H9 (cell line): ENCODE measurements around the gene DKK3. TPM values are rescaled to one million over a fixed set of nuclear protein-coding genes. Genes with fewer than 3 reads are reported as not detected.

ENCODE experiments used
- DNase-seq: peaks from one replicate; pipeline ENCODE4 v3.0.0-alpha.2; 2017
- H2AFZ ChIP-seq: one replicate; pipeline ENCODE4 v1.6.1; 2013; ENCODE audit warnings: mild to moderate bottlenecking, low read length, control low read depth, moderate library complexity
- H2AK5ac ChIP-seq: 2 replicates; pipeline ENCODE4 v1.6.1; 2013; ENCODE audit warnings: low read length, control low read depth, mixed read lengths; ENCODE audit not compliant: insufficient read length
- H2BK120ac ChIP-seq: one replicate; pipeline ENCODE4 v1.6.1; 2013; ENCODE audit warnings: low read depth, mild to moderate bottlenecking, low read length, control low read depth, inconsistent platforms; ENCODE audit not compliant: poor library complexity, severe bottlenecking
- H2BK12ac ChIP-seq: 2 replicates; pipeline ENCODE4 v1.6.1; 2013; ENCODE audit warnings: low read length, control low read depth, mixed read lengths, low read depth; ENCODE audit not compliant: insufficient read length
- H2BK15ac ChIP-seq: 2 replicates; pipeline ENCODE4 v1.6.1; 2013; ENCODE audit warnings: low read depth, low read length, control low read depth
- H2BK20ac ChIP-seq: one replicate; pipeline ENCODE4 v1.6.1; 2013; ENCODE audit warnings: low read depth, mild to moderate bottlenecking, low read length, control low read depth, inconsistent platforms; ENCODE audit not compliant: poor library complexity, severe bottlenecking
- H2BK5ac ChIP-seq: 2 replicates; pipeline ENCODE4 v1.6.1; 2013; ENCODE audit warnings: low read length, control low read depth, mixed read lengths; ENCODE audit not compliant: insufficient read length
- H3K14ac ChIP-seq: 2 replicates; pipeline ENCODE4 v1.6.1; 2013; ENCODE audit warnings: low read length, control low read depth; ENCODE audit not compliant: insufficient read depth
- H3K18ac ChIP-seq: 2 replicates; pipeline ENCODE4 v1.6.1; 2013; ENCODE audit warnings: low read depth, mild to moderate bottlenecking, mixed read lengths, low read length, control low read depth; ENCODE audit not compliant: insufficient read length
- H3K23ac ChIP-seq: 2 replicates; pipeline ENCODE4 v1.6.1; 2013; ENCODE audit warnings: low read length, control low read depth, mixed read lengths, low read depth; ENCODE audit not compliant: insufficient read length
- H3K23me2 ChIP-seq: 2 replicates; pipeline ENCODE4 v1.6.1; 2013; ENCODE audit warnings: low read depth, mild to moderate bottlenecking, mixed read lengths, low read length, control low read depth; ENCODE audit not compliant: insufficient read length, poor library complexity, severe bottlenecking
- H3K27ac ChIP-seq: 2 replicates; pipeline ENCODE4 v1.5.1; 2013; ENCODE audit warnings: low read length, control low read depth, mixed read lengths, low read depth; ENCODE audit not compliant: insufficient read length
- H3K27me3 ChIP-seq: 2 replicates; pipeline ENCODE4 v1.6.1; 2013; ENCODE audit warnings: low read length, control low read depth, inconsistent platforms; ENCODE audit not compliant: insufficient read depth
- H3K4ac ChIP-seq: 2 replicates; pipeline ENCODE4 v1.6.1; 2013; ENCODE audit warnings: low read depth, mild to moderate bottlenecking, control low read depth, inconsistent platforms, low read length, moderate library complexity
- H3K4me1 ChIP-seq: 2 replicates; pipeline ENCODE4 v1.6.1; 2013; ENCODE audit warnings: low read length, control low read depth, inconsistent platforms; ENCODE audit not compliant: insufficient read depth
- H3K4me2 ChIP-seq: 2 replicates; pipeline ENCODE4 v1.6.1; 2013; ENCODE audit warnings: low read length, control low read depth, mixed read lengths; ENCODE audit not compliant: insufficient read length, insufficient read depth
- H3K56ac ChIP-seq: 2 replicates; pipeline ENCODE4 v1.6.1; 2013; ENCODE audit warnings: low read depth, mild to moderate bottlenecking, mixed read lengths, low read length, control low read depth; ENCODE audit not compliant: insufficient read length
- H3K79me1 ChIP-seq: 2 replicates; pipeline ENCODE4 v1.6.1; 2013; ENCODE audit warnings: low read depth, mild to moderate bottlenecking, moderate library complexity, low read length, control low read depth, inconsistent platforms; ENCODE audit not compliant: insufficient read depth, poor library complexity, severe bottlenecking
- H3K79me2 ChIP-seq: 2 replicates; pipeline ENCODE4 v1.6.1; 2013; ENCODE audit warnings: low read length, control low read depth, inconsistent platforms; ENCODE audit not compliant: insufficient read depth
- H3K9ac ChIP-seq: 2 replicates; pipeline ENCODE4 v1.6.1; 2013; ENCODE audit warnings: low read length, control low read depth, mixed read lengths; ENCODE audit not compliant: insufficient read length; ENCODE audit errors: extremely low read depth
- H3K9me3 ChIP-seq: one replicate; pipeline ENCODE4 v1.6.1; 2013; ENCODE audit warnings: low read depth, low read length, inconsistent platforms; ENCODE audit not compliant: control insufficient read depth
- H3T11ph ChIP-seq: one replicate; pipeline ENCODE4 v1.6.1; 2013; ENCODE audit warnings: mild to moderate bottlenecking, low read length, control low read depth, inconsistent platforms
- H4K20me1 ChIP-seq: one replicate; pipeline ENCODE4 v1.6.1; 2013; ENCODE audit not compliant: control insufficient read depth, insufficient read length, insufficient read depth
- H4K5ac ChIP-seq: 2 replicates; pipeline ENCODE4 v1.6.1; 2013; ENCODE audit warnings: low read depth, mild to moderate bottlenecking, mixed read lengths, low read length, control low read depth; ENCODE audit not compliant: insufficient read length
- H4K8ac ChIP-seq: replicated peaks from 2 replicates; pipeline ENCODE4 v1.6.1; 2013; ENCODE audit warnings: low read length, control low read depth, mixed read lengths, low read depth; ENCODE audit not compliant: insufficient read length
- H4K91ac ChIP-seq: 2 replicates; pipeline ENCODE4 v1.6.1; 2013; ENCODE audit warnings: low read depth, mild to moderate bottlenecking, moderate library complexity, mixed read lengths, low read length, control low read depth; ENCODE audit not compliant: insufficient read length
- H3K27ac Mint-ChIP-seq, 3 experiments: 2 replicates in 2 of 3; 3 replicates in 1 of 3; pipeline ENCODE4 v1.8.0; 2020 to 2021; ENCODE audit warnings: mixed read lengths in 3 of 3, mild to moderate bottlenecking in 1 of 3, moderate library complexity in 1 of 3
- H3K27me3 Mint-ChIP-seq: 2 replicates; pipeline ENCODE4 v1.8.0; 2021; ENCODE audit warnings: low read depth, mild to moderate bottlenecking, moderate library complexity, mixed read lengths
- H3K36me3 Mint-ChIP-seq, 3 experiments: 2 replicates in 2 of 3; 3 replicates in 1 of 3; pipeline ENCODE4 v1.8.0; 2020 to 2021; ENCODE audit warnings: low read depth in 3 of 3, mixed read lengths in 3 of 3; ENCODE audit not compliant: insufficient read depth in 1 of 3
- H3K4me1 Mint-ChIP-seq, 2 experiments: 2 replicates each; pipeline ENCODE4 v1.8.0; 2020; ENCODE audit warnings: mixed read lengths in 2 of 2
- H3K4me3 Mint-ChIP-seq, 2 experiments: 2 replicates in 1 of 2; 3 replicates in 1 of 2; pipeline ENCODE4 v1.8.0; 2020 to 2021; ENCODE audit warnings: mild to moderate bottlenecking in 2 of 2, mixed read lengths in 2 of 2, moderate library complexity in 1 of 2
- H3K9me3 Mint-ChIP-seq, 2 experiments: 2 replicates in 1 of 2; 3 replicates in 1 of 2; pipeline ENCODE4 v1.8.0; 2020; ENCODE audit warnings: mild to moderate bottlenecking in 2 of 2, mixed read lengths in 2 of 2, moderate library complexity in 1 of 2
- CTCF ChIP-seq: fragments of 200-600 bp; sonication (generic); conservative IDR thresholded peaks from 3 replicates; pipeline ENCODE4 v1.8.0; 2021; ENCODE audit warnings: antibody characterized with exemption, mild to moderate bottlenecking
- WGBS: extraction: QIAGEN DNeasy Blood & Tissue Kit; methylation state at CpG from one replicate; pipeline ENCODE4 v1.1.7; 2013; ENCODE audit warnings: missing lambda C conversion rate, low lambda C conversion rate, mixed read lengths; ENCODE audit not compliant: insufficient read length; ENCODE audit errors: extremely low coverage; 5-methylcytosine and 5-hydroxymethylcytosine counted together
- total RNA-seq: library from RNA; stranded (reverse); gene quantifications from 2 replicates; pipeline ENCODE4 v1.2.1, GENCODE V29; 2021

Gene DKK3
- total RNA-seq, 1 experiment from 2014 or later = 17.1 TPM

GRCh38 chr11:12001186-12001585 lies 7.2 kb downstream of the DKK3 start:
- Histone ChIP-seq H3K23ac (no peak overlapping the region), H3T11ph (no peak overlapping the region), H3K9me3 (no peaks in the 10 kb centered on the region), H3K79me2 (no peaks in the 10 kb centered on the region), H2AFZ (no peak overlapping the region), H3K9ac (no peak overlapping the region), H3K79me1 (no peaks in the 10 kb centered on the region), H2BK20ac (no peak overlapping the region), H4K20me1 (no peaks in the 10 kb centered on the region), H2AK5ac (no peak overlapping the region), H4K8ac (no peak overlapping the region), H3K4ac (no peak overlapping the region), H3K4me2 (no peak overlapping the region), H2BK120ac (no peak overlapping the region), H2BK5ac (no peak overlapping the region), H2BK15ac (no peak overlapping the region), H3K14ac (no peak overlapping the region), H3K27ac (no peak overlapping the region), H3K23me2 (no peaks in the 10 kb centered on the region), H2BK12ac (no peak overlapping the region), H3K18ac (no peak overlapping the region), H4K91ac (no peak overlapping the region), H3K56ac (no peak overlapping the region), H4K5ac (no peak overlapping the region), H3K4me1 (no peaks in the 10 kb centered on the region), H3K27me3 (no peaks in the 10 kb centered on the region)
- H3K27me3 Mint-ChIP-seq = no peaks in the 10 kb centered on the region
- H3K9me3 Mint-ChIP-seq = no peaks in the 10 kb centered on the region
- no peak overlapping the region for H3K4me3 Mint-ChIP-seq
- peak overlapping the region in 1 of 3 experiments; percentile 5; a peak in 1 of 7 replicates for H3K27ac Mint-ChIP-seq
- peaks cover 6 to 30% (median 14%) of the 10 kb centered on the region in 3 experiments; a peak in 6 of 7 replicates for H3K36me3 Mint-ChIP-seq
- no peak for TF ChIP-seq CTCF
- WGBS = no CpG with 5 or more reads among the region's 7 CpGs
- H3K4me1 Mint-ChIP-seq = no peaks in the 10 kb centered on the region
- DNase-seq = no peak
